IMR-90 (cell line): ENCODE measurements around the gene PPM1H.

Experiments
- POLR2A ChIP-seq: IDR thresholded peaks from 2 replicates; pipeline ENCODE4 v1.6.1; 2012; ENCODE audit warnings: mild to moderate bottlenecking, low read depth, low read length
- TF ChIP-seq, protein P1 (sequence below): conservative IDR thresholded peaks from 2 replicates; pipeline ENCODE4 v1.5.1; 2012; ENCODE audit warnings: mild to moderate bottlenecking, low read depth, low read length, improper control_type of control experiment

- TF ChIP-seq, protein P1, sequence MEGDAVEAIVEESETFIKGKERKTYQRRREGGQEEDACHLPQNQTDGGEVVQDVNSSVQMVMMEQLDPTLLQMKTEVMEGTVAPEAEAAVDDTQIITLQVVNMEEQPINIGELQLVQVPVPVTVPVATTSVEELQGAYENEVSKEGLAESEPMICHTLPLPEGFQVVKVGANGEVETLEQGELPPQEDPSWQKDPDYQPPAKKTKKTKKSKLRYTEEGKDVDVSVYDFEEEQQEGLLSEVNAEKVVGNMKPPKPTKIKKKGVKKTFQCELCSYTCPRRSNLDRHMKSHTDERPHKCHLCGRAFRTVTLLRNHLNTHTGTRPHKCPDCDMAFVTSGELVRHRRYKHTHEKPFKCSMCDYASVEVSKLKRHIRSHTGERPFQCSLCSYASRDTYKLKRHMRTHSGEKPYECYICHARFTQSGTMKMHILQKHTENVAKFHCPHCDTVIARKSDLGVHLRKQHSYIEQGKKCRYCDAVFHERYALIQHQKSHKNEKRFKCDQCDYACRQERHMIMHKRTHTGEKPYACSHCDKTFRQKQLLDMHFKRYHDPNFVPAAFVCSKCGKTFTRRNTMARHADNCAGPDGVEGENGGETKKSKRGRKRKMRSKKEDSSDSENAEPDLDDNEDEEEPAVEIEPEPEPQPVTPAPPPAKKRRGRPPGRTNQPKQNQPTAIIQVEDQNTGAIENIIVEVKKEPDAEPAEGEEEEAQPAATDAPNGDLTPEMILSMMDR = no peak
- TF ChIP-seq POLR2A = no peak
These were observed 302.5 kb downstream of the PPM1H start for GRCh38 chr12:62632411-62632918.
